Immature natural killer cell (primary cell): ENCODE measurements around the gene P2RX7. TPM values are rescaled to one million over a fixed set of nuclear protein-coding genes. Genes with fewer than 3 reads are reported as not detected.

Experiments used
- DNase-seq, 3 donors: peaks; one replicate each; pipeline ENCODE4 v3.0.0; 2022; ENCODE audit warnings: mixed read lengths in 1 of 3
- H3K27ac Mint-ChIP-seq, 6 donors: one replicate each; pipeline ENCODE4 v1.8.0; 2020; ENCODE audit warnings: mixed read lengths in 6 of 6, mild to moderate bottlenecking in 5 of 6, inconsistent platforms in 4 of 6, moderate library complexity in 3 of 6
- H3K27me3 Mint-ChIP-seq, 3 donors: one replicate each; pipeline ENCODE4 v1.8.0; 2020 to 2021; ENCODE audit warnings: low read depth in 3 of 3, mild to moderate bottlenecking in 3 of 3, mixed read lengths in 3 of 3, moderate library complexity in 3 of 3, inconsistent platforms in 1 of 3
- H3K36me3 Mint-ChIP-seq, 3 donors: one replicate each; pipeline ENCODE4 v1.8.0; 2020; ENCODE audit warnings: mixed read lengths in 3 of 3, inconsistent platforms in 2 of 3, mild to moderate bottlenecking in 2 of 3
- H3K4me1 Mint-ChIP-seq, 2 donors: one replicate each; pipeline ENCODE4 v1.8.0; 2020; ENCODE audit warnings: inconsistent platforms in 2 of 2, mild to moderate bottlenecking in 2 of 2, mixed read lengths in 2 of 2, moderate library complexity in 1 of 2
- H3K4me3 Mint-ChIP-seq, 5 donors: one replicate each; pipeline ENCODE4 v1.8.0; 2020; ENCODE audit warnings: mild to moderate bottlenecking in 5 of 5, mixed read lengths in 5 of 5, inconsistent platforms in 3 of 5, moderate library complexity in 3 of 5
- H3K9me3 Mint-ChIP-seq, 6 donors: one replicate each; pipeline ENCODE4 v1.8.0; 2020; ENCODE audit warnings: mild to moderate bottlenecking in 6 of 6, mixed read lengths in 6 of 6, inconsistent platforms in 4 of 6, moderate library complexity in 3 of 6
- polyA plus RNA-seq, 3 donors: library from polyadenylated mRNA; unstranded; fragments of 300-500 nt; fragmentation: Illumina TruSeq; gene quantifications; one replicate each; pipeline ENCODE4 v1.2.3, GENCODE V29; 2021

Gene P2RX7
- polyA plus RNA-seq, 3 donors from 2014 or later: 7.5 to 17.4 (median 12.9) TPM

- Mint-ChIP-seq H3K4me1 (peaks cover 0 to 1% of the 10 kb centered on the region in 2 donors), H3K36me3 (no peaks in the 10 kb centered on the region), H3K4me3 (no peak overlapping the region), H3K9me3 (no peaks in the 10 kb centered on the region), H3K27ac (no peak overlapping the region), H3K27me3 (peaks cover 2% of the 10 kb centered on the region in 3 donors)
- no peak for DNase-seq
Measured at GRCh38 chr12:121115530-121115929, 17.1 kb upstream of the P2RX7 start.

GRCh38 chr12:121116318-121117225, 16.1 kb upstream of the P2RX7 start:
- Mint-ChIP-seq H3K4me3 (no peak overlapping the region), H3K27ac (no peak overlapping the region), H3K27me3 (peaks cover 2% of the 10 kb centered on the region in 3 donors), H3K4me1 (no peaks in the 10 kb centered on the region), H3K36me3 (no peaks in the 10 kb centered on the region), H3K9me3 (no peaks in the 10 kb centered on the region)
- no peak for DNase-seq

- DNase-seq: no peak
- H3K4me3 Mint-ChIP-seq: no peak overlapping the region
- no peaks in the 10 kb centered on the region for H3K9me3 Mint-ChIP-seq
- no peaks in the 10 kb centered on the region for H3K4me1 Mint-ChIP-seq
- H3K36me3 Mint-ChIP-seq: no peaks in the 10 kb centered on the region
- no peak overlapping the region for H3K27ac Mint-ChIP-seq
- peaks cover 2% of the 10 kb centered on the region in 3 donors for H3K27me3 Mint-ChIP-seq
Measured at GRCh38 chr12:121117226-121117777, 15.4 kb upstream of the P2RX7 start.

DNA sequence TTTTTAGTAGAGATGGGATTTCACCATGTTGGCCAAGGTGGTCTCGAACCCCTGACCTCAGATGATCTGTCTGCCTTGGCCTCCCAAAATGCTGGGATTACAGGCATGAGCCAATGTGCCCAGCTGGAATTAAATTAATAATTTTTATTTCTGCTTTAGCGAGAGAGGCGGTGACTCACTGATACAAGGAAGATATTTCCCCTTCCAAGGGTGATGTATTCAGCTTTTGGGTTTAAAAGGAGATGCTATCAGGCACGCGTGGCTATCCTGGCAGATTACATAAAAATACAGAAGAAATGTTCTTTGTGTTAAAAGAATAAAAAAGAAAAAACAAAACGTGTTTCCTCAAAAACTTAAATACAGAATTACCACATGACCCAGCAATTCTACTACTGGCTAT, 12.4 kb upstream of the P2RX7 start:
- Mint-ChIP-seq H3K4me3 (no peak overlapping the region), H3K27me3 (peaks cover 2 to 6% (median 5%) of the 10 kb centered on the region in 3 donors), H3K4me1 (peaks cover 0 to 8% of the 10 kb centered on the region in 2 donors), H3K36me3 (peaks cover 0 to 6% (median 0%) of the 10 kb centered on the region in 3 donors), H3K9me3 (no peaks in the 10 kb centered on the region), H3K27ac (no peak overlapping the region)
- no peak for DNase-seq

- H3K36me3 Mint-ChIP-seq: peaks cover 0 to 6% (median 0%) of the 10 kb centered on the region in 3 donors
- no peak for DNase-seq
- H3K4me3 Mint-ChIP-seq: no peak overlapping the region
- no peaks in the 10 kb centered on the region for H3K9me3 Mint-ChIP-seq
- peaks cover 2 to 6% (median 5%) of the 10 kb centered on the region in 3 donors for H3K27me3 Mint-ChIP-seq
- peaks cover 3 to 10% of the 10 kb centered on the region in 2 donors for H3K4me1 Mint-ChIP-seq
- H3K27ac Mint-ChIP-seq: no peak overlapping the region
Measured at GRCh38 chr12:121120989-121121755, 11.5 kb upstream of the P2RX7 start.

DNA sequence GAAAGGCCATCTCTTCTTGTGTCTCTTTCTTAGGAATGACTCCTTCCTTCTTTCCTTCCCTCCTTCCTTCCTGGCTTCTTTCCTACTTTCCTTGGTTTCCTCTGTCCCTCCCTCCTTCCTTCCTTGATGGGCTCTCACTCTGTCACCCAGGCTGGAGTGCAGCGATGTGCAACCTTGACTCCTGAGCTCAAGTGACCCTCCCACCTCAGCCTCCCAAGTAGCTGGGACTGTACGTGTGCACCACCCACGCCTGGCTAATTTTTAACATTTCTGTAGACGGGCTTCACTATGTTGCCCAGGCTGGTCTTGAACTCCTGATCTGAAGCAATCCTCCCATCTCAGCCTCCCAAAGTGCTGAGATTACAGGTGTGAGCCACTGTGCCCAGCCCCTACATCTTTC, 10.9 kb upstream of the P2RX7 start:
- Mint-ChIP-seq H3K36me3 (peaks cover 0 to 6% (median 0%) of the 10 kb centered on the region in 3 donors), H3K4me1 (peaks cover 4 to 16% of the 10 kb centered on the region in 2 donors), H3K27ac (no peak overlapping the region), H3K27me3 (peaks cover 0 to 5% (median 3%) of the 10 kb centered on the region in 3 donors), H3K9me3 (no peaks in the 10 kb centered on the region), H3K4me3 (no peak overlapping the region)
- DNase-seq: no peak

- no peak for DNase-seq
- Mint-ChIP-seq H3K4me3 (no peak overlapping the region), H3K4me1 (peaks cover 17 to 33% of the 10 kb centered on the region in 2 donors), H3K9me3 (no peaks in the 10 kb centered on the region), H3K27me3 (peaks cover 0 to 5% (median 3%) of the 10 kb centered on the region in 3 donors), H3K27ac (peak overlapping the region in 1 of 6 donors; percentile 35), H3K36me3 (peaks cover 0 to 6% (median 0%) of the 10 kb centered on the region in 3 donors)
Measured at GRCh38 chr12:121123488-121123887, 9.2 kb upstream of the P2RX7 start.

DNA sequence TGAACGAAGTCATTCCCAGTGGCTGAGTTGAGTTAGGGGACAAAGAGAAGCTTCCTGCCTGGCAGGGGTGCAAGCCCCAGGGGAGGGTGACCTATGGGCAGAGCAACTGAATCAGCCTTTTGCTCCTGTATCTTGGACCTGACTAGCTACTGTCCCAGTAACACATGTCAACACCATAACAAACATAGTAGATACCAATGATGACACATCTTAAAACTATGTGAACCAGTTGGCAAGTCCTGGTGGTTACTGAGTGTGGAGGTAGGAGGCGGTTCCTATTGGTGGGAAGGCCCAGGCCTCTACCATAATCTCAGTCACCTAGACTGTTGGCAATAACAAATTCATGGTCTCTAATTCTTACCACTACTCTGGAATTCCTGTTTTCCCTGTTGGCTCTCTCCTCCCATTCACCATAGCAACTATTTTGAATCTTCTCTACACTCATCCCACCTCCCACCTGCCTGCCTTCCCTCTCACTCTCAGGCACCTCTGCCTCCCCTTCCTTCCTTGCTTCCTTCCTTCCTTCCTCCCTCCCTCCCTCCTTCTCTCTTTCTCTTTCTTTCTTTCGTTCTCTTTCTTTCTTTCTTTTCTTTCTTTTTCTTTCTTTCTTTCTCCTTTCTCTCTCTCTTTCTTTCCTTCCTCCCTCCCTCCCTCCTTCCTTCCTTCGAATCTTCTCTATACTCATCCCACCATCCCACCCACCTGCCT, 8.1 kb upstream of the P2RX7 start:
- peaks cover 0 to 13% (median 7%) of the 10 kb centered on the region in 3 donors for H3K27me3 Mint-ChIP-seq
- no peak for DNase-seq
- peaks cover 0 to 6% (median 0%) of the 10 kb centered on the region in 3 donors for H3K36me3 Mint-ChIP-seq
- peaks cover 28 to 43% of the 10 kb centered on the region in 2 donors for H3K4me1 Mint-ChIP-seq
- no peak overlapping the region for H3K27ac Mint-ChIP-seq
- H3K4me3 Mint-ChIP-seq: no peak overlapping the region
- H3K9me3 Mint-ChIP-seq: no peaks in the 10 kb centered on the region

- Mint-ChIP-seq H3K9me3 (no peaks in the 10 kb centered on the region), H3K4me3 (no peak overlapping the region), H3K4me1 (peaks cover 49 to 73% of the 10 kb centered on the region in 2 donors), H3K36me3 (peaks cover 0 to 6% (median 0%) of the 10 kb centered on the region in 3 donors), H3K27ac (peak overlapping the region in 5 of 6 donors; percentile 28 to 89 (median 85)), H3K27me3 (peaks cover 0 to 14% (median 7%) of the 10 kb centered on the region in 3 donors)
- DNase-seq: no peak
Measured at GRCh38 chr12:121127501-121127900, 5.2 kb upstream of the P2RX7 start.

- peak; percentile 80 to 82 (median 81) for DNase-seq
- H3K27ac Mint-ChIP-seq: peak overlapping the region; percentile 88 to 96 (median 92)
- H3K9me3 Mint-ChIP-seq: no peaks in the 10 kb centered on the region
- peaks cover 64 to 85% of the 10 kb centered on the region in 2 donors for H3K4me1 Mint-ChIP-seq
- peaks cover 0 to 16% (median 4%) of the 10 kb centered on the region in 3 donors for H3K27me3 Mint-ChIP-seq
- peak overlapping the region; percentile 81 to 90 (median 84) for H3K4me3 Mint-ChIP-seq
- no peaks in the 10 kb centered on the region for H3K36me3 Mint-ChIP-seq
Measured at GRCh38 chr12:121128908-121129810, 3.5 kb upstream of the P2RX7 start.

GRCh38 chr12:121129811-121130147, 2.9 kb upstream of the P2RX7 start:
- peaks cover 0 to 16% (median 4%) of the 10 kb centered on the region in 3 donors for H3K27me3 Mint-ChIP-seq
- peak overlapping the region; percentile 81 to 90 (median 84) for H3K4me3 Mint-ChIP-seq
- peak overlapping the region; percentile 88 to 96 (median 92) for H3K27ac Mint-ChIP-seq
- H3K4me1 Mint-ChIP-seq: peaks cover 70 to 88% of the 10 kb centered on the region in 2 donors
- H3K36me3 Mint-ChIP-seq: no peaks in the 10 kb centered on the region
- no peak for DNase-seq
- H3K9me3 Mint-ChIP-seq: no peaks in the 10 kb centered on the region

DNA sequence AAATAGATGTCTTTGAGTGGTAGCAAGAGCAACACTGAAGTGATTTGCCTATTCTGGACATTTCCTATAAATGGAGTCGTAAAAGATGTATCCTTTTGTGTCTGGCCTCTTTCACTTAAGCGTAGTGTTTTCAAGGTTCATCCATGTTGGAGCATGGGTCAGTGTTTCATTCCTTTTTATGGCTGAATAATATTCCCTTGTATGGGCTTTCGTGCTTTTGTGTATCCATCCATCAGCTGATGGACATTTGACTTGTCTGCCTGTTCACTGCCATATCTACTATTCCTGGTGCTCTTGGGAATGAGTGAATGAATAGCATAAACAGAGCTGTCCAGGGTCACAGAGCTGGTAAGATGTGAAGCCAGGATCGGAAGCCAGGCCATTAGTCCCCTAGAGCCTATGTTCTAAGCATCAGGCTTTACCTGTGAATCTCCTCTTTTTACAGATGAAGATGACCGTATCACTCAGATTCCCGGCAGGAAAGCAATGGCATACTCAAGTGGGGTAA, 1.8 kb upstream of the P2RX7 start:
- Mint-ChIP-seq H3K27me3 (peaks cover 0 to 16% (median 4%) of the 10 kb centered on the region in 3 donors), H3K9me3 (no peaks in the 10 kb centered on the region), H3K36me3 (no peaks in the 10 kb centered on the region), H3K27ac (peak overlapping the region in 2 of 6 donors; percentile 27 to 88), H3K4me1 (peaks cover 70 to 96% of the 10 kb centered on the region in 2 donors), H3K4me3 (peak overlapping the region; percentile 6 to 90 (median 28))
- no peak for DNase-seq
